Naive thymus-derived CD4-positive, alpha-beta T cell (primary cell): ENCODE data around the gene IL21R. TPM values are rescaled to one million over a fixed set of nuclear protein-coding genes. Genes with fewer than 3 reads are reported as not detected.
A peak's percentile ranks its signal among the peaks of the same experiment; 100 is the strongest.

Experiments
- ATAC-seq: fragments of 150-1000 bp; cut with Tn5 transposase; 2 replicates; pipeline ENCODE4 v1.10.0; 2021; ENCODE audit warnings: mild to moderate bottlenecking, moderate library complexity
- CTCF ChIA-PET: fragments of 350-600 bp; sonication (Branson Sonifier 250); formaldehyde crosslinking; loops from one replicate; lab custom pipeline; 2021; ENCODE audit warnings: antibody characterized with exemption; lab: Charles Lee
- POLR2A ChIA-PET: fragments of 350-600 bp; sonication (Branson Sonifier 250); formaldehyde crosslinking; loops from one replicate; lab custom pipeline; 2021; ENCODE audit warnings: antibody characterized with exemption, inconsistent platforms; lab: Charles Lee
- DNase-seq, 9 donors: peaks; one replicate each; pipeline versions ENCODE4 v3.0.0 to v3.0.0-alpha.2; 2020 to 2022; ENCODE audit warnings: mixed read lengths in 1 of 9
- H3K27ac ChIP-seq: one replicate; pipeline ENCODE4 v1.7.0; 2013; ENCODE audit warnings: mild to moderate bottlenecking, low read depth, low read length, moderate library complexity
- H3K27me3 ChIP-seq, 2 donors: one replicate each; pipeline ENCODE4 v1.7.0; 2013; ENCODE audit warnings: low read length in 2 of 2, mild to moderate bottlenecking in 2 of 2, moderate library complexity in 2 of 2; ENCODE audit not compliant: control insufficient read depth in 2 of 2, insufficient read depth in 2 of 2
- H3K36me3 ChIP-seq, 3 experiments: 1 replicate in 2 of 3; 2 replicates in 1 of 3; pipeline ENCODE4 v1.7.0; 2013; ENCODE audit warnings: low read length in 3 of 3, mild to moderate bottlenecking in 3 of 3, moderate library complexity in 1 of 3; ENCODE audit not compliant: insufficient read depth in 3 of 3, control insufficient read depth in 2 of 3
- H3K4me1 ChIP-seq, 2 donors: one replicate each; pipeline ENCODE4 v1.7.0; 2013; ENCODE audit warnings: low read length in 2 of 2, mild to moderate bottlenecking in 2 of 2, moderate library complexity in 1 of 2; ENCODE audit not compliant: control insufficient read depth in 2 of 2, insufficient read depth in 2 of 2
- H3K4me3 ChIP-seq: 2 replicates; pipeline ENCODE4 v1.7.0; 2013; ENCODE audit warnings: mild to moderate bottlenecking, low read length
- H3K9me3 ChIP-seq, 3 experiments: 1 replicate in 2 of 3; 2 replicates in 1 of 3; pipeline ENCODE4 v1.7.0; 2013; ENCODE audit warnings: low read length in 3 of 3; ENCODE audit not compliant: control insufficient read depth in 2 of 3
- H3K27ac Mint-ChIP-seq, 9 donors: one replicate each; pipeline ENCODE4 v1.8.0; 2020 to 2022; ENCODE audit warnings: mixed read lengths in 9 of 9, mild to moderate bottlenecking in 8 of 9, moderate library complexity in 5 of 9, inconsistent platforms in 2 of 9
- H3K27me3 Mint-ChIP-seq, 5 donors: one replicate each; pipeline ENCODE4 v1.8.0; 2021 to 2022; ENCODE audit warnings: mixed read lengths in 5 of 5, mild to moderate bottlenecking in 1 of 5
- H3K36me3 Mint-ChIP-seq, 5 donors: one replicate each; pipeline ENCODE4 v1.8.0; 2020 to 2022; ENCODE audit warnings: mixed read lengths in 5 of 5, mild to moderate bottlenecking in 3 of 5, inconsistent platforms in 1 of 5
- H3K4me1 Mint-ChIP-seq, 7 donors: one replicate each; pipeline ENCODE4 v1.8.0; 2020 to 2022; ENCODE audit warnings: mixed read lengths in 7 of 7, mild to moderate bottlenecking in 3 of 7, inconsistent platforms in 1 of 7
- H3K4me3 Mint-ChIP-seq, 10 donors: one replicate each; pipeline ENCODE4 v1.8.0; 2020 to 2022; ENCODE audit warnings: mild to moderate bottlenecking in 10 of 10, mixed read lengths in 10 of 10, moderate library complexity in 6 of 10, inconsistent platforms in 2 of 10
- H3K9me3 Mint-ChIP-seq, 11 donors: one replicate each; pipeline ENCODE4 v1.8.0; 2020 to 2022; ENCODE audit warnings: mixed read lengths in 11 of 11, mild to moderate bottlenecking in 4 of 11, inconsistent platforms in 1 of 11, moderate library complexity in 1 of 11
- intact Hi-C, 2 donors: fragments of 100-400 bp; cut with micrococcal nuclease; formaldehyde crosslinking; loops; one replicate each; pipeline ENCODE4 v1.15.1; 2023
- polyA plus RNA-seq, 2 donors: library from polyadenylated mRNA; unstranded; fragments of 300-500 nt; fragmentation: Illumina TruSeq; gene quantifications; one replicate each; pipeline ENCODE4 v1.2.3, GENCODE V29; 2021
- total RNA-seq, 6 experiments: library from RNA in 5 of 6; stranded (reverse) in 5 of 6; gene quantifications; 1 replicate in 5 of 6; 2 replicates in 1 of 6; pipeline ENCODE4 v1.2.3 and lab custom pipeline; 2021 to 2026

Gene IL21R
- total and polyA plus RNA-seq, 7 experiments from 2014 or later: 24.6 to 52.1 (median 37.1) TPM

GRCh38 chr16:27370318-27370717 lies 31.7 kb upstream of the IL21R start:
- ChIA-PET POLR2A (interaction anchor here (1.0 to 11.1 kb wide), 4 partner anchors 8 to 180 kb away, joined by 3 to 196 read pairs (median 4); no protein-coding TSS in a partner anchor), CTCF (interaction anchor here (3.1 to 4.5 kb wide), 2 partner anchors 135 to 191 kb away, joined by 10 to 38 read pairs; no protein-coding TSS in a partner anchor)
- Mint-ChIP-seq H3K4me3 (peak overlapping the region in 5 of 10 donors; percentile 17 to 61 (median 52)), H3K9me3 (peaks cover 0 to 13% (median 4%) of the 10 kb centered on the region in 11 donors), H3K4me1 (peaks cover 15 to 61% (median 54%) of the 10 kb centered on the region in 7 donors), H3K36me3 (peaks cover 0 to 23% (median 0%) of the 10 kb centered on the region in 5 donors), H3K27ac (peak overlapping the region in 7 of 9 donors; percentile 68 to 100 (median 99)), H3K27me3 (no peaks in the 10 kb centered on the region)
- Histone ChIP-seq H3K9me3 (no peaks in the 10 kb centered on the region), H3K36me3 (no peaks in the 10 kb centered on the region), H3K4me1 (peaks cover 40 to 80% of the 10 kb centered on the region in 2 donors), H3K27me3 (no peaks in the 10 kb centered on the region), H3K4me3 (no peak overlapping the region), H3K27ac (peak overlapping the region; percentile 99)
- no peak for ATAC-seq
- no peak for DNase-seq
- intact Hi-C loops: no loop called here

GRCh38 chr16:27373312-27373711 lies 28.7 kb upstream of the IL21R start:
- CTCF ChIA-PET: interaction anchor here (1.0 to 3.1 kb wide), 8 partner anchors 29 to 219 kb away, joined by 3 to 10 read pairs (median 3); partner anchors contain the start of gene IL21R
- Mint-ChIP-seq H3K27me3 (no peaks in the 10 kb centered on the region), H3K4me1 (peaks cover 26 to 53% (median 45%) of the 10 kb centered on the region in 7 donors), H3K27ac (no peak overlapping the region), H3K36me3 (peaks cover 0 to 22% (median 0%) of the 10 kb centered on the region in 5 donors), H3K4me3 (no peak overlapping the region), H3K9me3 (peaks cover 0 to 13% (median 4%) of the 10 kb centered on the region in 11 donors)
- Histone ChIP-seq H3K4me3 (no peak overlapping the region), H3K27me3 (no peaks in the 10 kb centered on the region), H3K4me1 (peaks cover 40 to 72% of the 10 kb centered on the region in 2 donors), H3K27ac (peak overlapping the region; percentile 54), H3K36me3 (no peaks in the 10 kb centered on the region), H3K9me3 (no peaks in the 10 kb centered on the region)
- DNase-seq (no peak), ATAC-seq (no peak)
- intact Hi-C loops: no loop called here
- POLR2A ChIA-PET: interaction anchor here (0.9 to 11.1 kb wide), 8 partner anchors 11 to 195 kb away, joined by 3 to 196 read pairs (median 5); partner anchors contain the start of gene IL21R

GRCh38 chr16:27374221-27374803 lies 27.7 kb upstream of the IL21R start:
- no peaks in the 10 kb centered on the region for H3K9me3 ChIP-seq
- intact Hi-C loops: loop anchor here (2.0 kb wide), 2 partner anchors 28 to 72 kb away; partner anchors contain the start of gene IL21R (in 1 of the 2)
- H3K36me3 ChIP-seq: no peaks in the 10 kb centered on the region
- peaks cover 26 to 53% (median 47%) of the 10 kb centered on the region in 7 donors for H3K4me1 Mint-ChIP-seq
- peaks cover 0 to 13% (median 4%) of the 10 kb centered on the region in 11 donors for H3K9me3 Mint-ChIP-seq
- H3K27me3 ChIP-seq: no peaks in the 10 kb centered on the region
- peak in 1 of 9 donors; percentile 37 for DNase-seq
- ChIA-PET POLR2A (interaction anchor here (0.7 to 11.1 kb wide), 8 partner anchors 8 to 201 kb away, joined by 3 to 196 read pairs (median 6); partner anchors contain the start of gene IL21R), CTCF (interaction anchor here (0.7 to 1.5 kb wide), 5 partner anchors 30 to 220 kb away, joined by 3 to 5 read pairs (median 3); no protein-coding TSS in a partner anchor)
- peaks cover 32 to 73% of the 10 kb centered on the region in 2 donors for H3K4me1 ChIP-seq
- peaks cover 0 to 25% (median 0%) of the 10 kb centered on the region in 5 donors for H3K36me3 Mint-ChIP-seq
- no peak overlapping the region for H3K27ac Mint-ChIP-seq
- H3K4me3 ChIP-seq: no peak overlapping the region
- peak overlapping the region; percentile 53 for H3K27ac ChIP-seq
- no peaks in the 10 kb centered on the region for H3K27me3 Mint-ChIP-seq
- no peak for ATAC-seq
- no peak overlapping the region for H3K4me3 Mint-ChIP-seq

- Histone ChIP-seq H3K4me1 (peaks cover 32 to 71% of the 10 kb centered on the region in 2 donors), H3K27me3 (no peaks in the 10 kb centered on the region), H3K4me3 (no peak overlapping the region), H3K27ac (peak overlapping the region; percentile 53), H3K9me3 (no peaks in the 10 kb centered on the region), H3K36me3 (no peaks in the 10 kb centered on the region)
- DNase-seq: peak in 1 of 9 donors; percentile 50
- Mint-ChIP-seq H3K27me3 (no peaks in the 10 kb centered on the region), H3K9me3 (peaks cover 0 to 8% (median 2%) of the 10 kb centered on the region in 11 donors), H3K4me1 (peaks cover 29 to 53% (median 45%) of the 10 kb centered on the region in 7 donors), H3K36me3 (peaks cover 0 to 20% (median 0%) of the 10 kb centered on the region in 5 donors), H3K27ac (no peak overlapping the region), H3K4me3 (no peak overlapping the region)
- CTCF ChIA-PET: interaction anchor here (0.7 to 1.5 kb wide), 5 partner anchors 32 to 220 kb away, joined by 3 to 5 read pairs (median 3); no protein-coding TSS in a partner anchor
- peak; percentile 64 for ATAC-seq
- intact Hi-C loops: loop anchor here (2.0 kb wide), 2 partner anchors 28 to 72 kb away; partner anchors contain the start of gene IL21R (in 1 of the 2)
- POLR2A ChIA-PET: interaction anchor here (0.7 to 11.1 kb wide), 8 partner anchors 9 to 201 kb away, joined by 3 to 196 read pairs (median 4); partner anchors contain the start of genes IL21R and KDM8
These were observed 27.1 kb upstream of the IL21R start for GRCh38 chr16:27374804-27375425.

- ChIA-PET CTCF (interaction anchor here (0.5 to 4.3 kb wide), 7 partner anchors 10 to 357 kb away, joined by 3 to 17 read pairs (median 4); no protein-coding TSS in a partner anchor), POLR2A (interaction anchor here (1.0 to 3.3 kb wide), 14 partner anchors 8 to 204 kb away, joined by 3 to 24 read pairs (median 6); partner anchors contain the start of gene IL21R)
- intact Hi-C loops: loop anchor here in 1 of 2 donors (1.0 kb wide), 2 partner anchors 11 to 24 kb away; partner anchors contain the start of gene IL21R
- H3K36me3 Mint-ChIP-seq: peaks cover 0 to 15% (median 0%) of the 10 kb centered on the region in 5 donors
- H3K27me3 Mint-ChIP-seq: no peaks in the 10 kb centered on the region
- H3K4me1 ChIP-seq: peaks cover 26 to 49% of the 10 kb centered on the region in 2 donors
- peak overlapping the region; percentile 59 to 81 (median 72) for H3K4me3 Mint-ChIP-seq
- H3K27me3 ChIP-seq: no peaks in the 10 kb centered on the region
- H3K4me3 ChIP-seq: peak overlapping the region; percentile 38
- H3K36me3 ChIP-seq: no peaks in the 10 kb centered on the region
- peak in 6 of 9 donors; percentile 25 to 62 (median 51) for DNase-seq
- peaks cover 34 to 59% (median 47%) of the 10 kb centered on the region in 7 donors for H3K4me1 Mint-ChIP-seq
- peak overlapping the region; percentile 59 for H3K27ac ChIP-seq
- H3K9me3 ChIP-seq: no peaks in the 10 kb centered on the region
- H3K27ac Mint-ChIP-seq: peak overlapping the region in 7 of 9 donors; percentile 57 to 95 (median 94)
- H3K9me3 Mint-ChIP-seq: peaks cover 0 to 6% (median 0%) of the 10 kb centered on the region in 11 donors
- peak; percentile 62 for ATAC-seq
These were observed 24.1 kb upstream of the IL21R start for GRCh38 chr16:27377666-27378485.
